B cell (primary cell): ENCODE measurements around the gene ETNPPL. TPM values are rescaled to one million over a fixed set of nuclear protein-coding genes. Genes with fewer than 3 reads are reported as not detected.

Experiments used
- ATAC-seq: fragments of 200-7000 bp; cut with Tn5 transposase; one replicate; pipeline ENCODE4 v1.10.0; 2021; ENCODE audit warnings: low read depth, mild to moderate bottlenecking, moderate number of reproducible peaks, moderate library complexity
- CTCF ChIA-PET: fragments of 350-600 bp; sonication (Branson Sonifier 250); formaldehyde crosslinking; loops from one replicate; lab custom pipeline; 2021; ENCODE audit warnings: antibody characterized with exemption, inconsistent platforms; lab: Charles Lee
- POLR2A ChIA-PET: fragments of 350-600 bp; sonication (Branson Sonifier 250); formaldehyde crosslinking; loops from one replicate; lab custom pipeline; 2021; ENCODE audit warnings: antibody characterized with exemption; lab: Charles Lee
- DNase-seq: peaks from one replicate; pipeline ENCODE4 v3.0.0; 2013
- H2AFZ ChIP-seq: 2 replicates; pipeline ENCODE4 v1.6.1; 2012; ENCODE audit warnings: mild to moderate bottlenecking, low read depth, low read length; ENCODE audit not compliant: insufficient read depth, poor library complexity, severe bottlenecking
- H3K27ac ChIP-seq, 2 donors: 1 replicate in 1 of 2; 2 replicates in 1 of 2; pipeline ENCODE4 v1.5.1; 2012 to 2013; ENCODE audit warnings: low read length in 2 of 2, mild to moderate bottlenecking in 2 of 2, moderate library complexity in 1 of 2
- H3K27me3 ChIP-seq, 4 experiments: fragments of 200-600 bp in 1 of 4; sonication (generic) in 1 of 4; replicated peaks in 1 of 4; 1 replicate in 2 of 4; 2 replicates in 2 of 4; pipeline versions ENCODE4 v1.6.1 to v1.7.0; 2013 to 2016; ENCODE audit warnings: low read length in 3 of 4, mild to moderate bottlenecking in 2 of 4, mixed read lengths in 1 of 4, moderate library complexity in 1 of 4; ENCODE audit not compliant: insufficient read depth in 4 of 4, control insufficient read depth in 3 of 4; ENCODE audit errors: control extremely low read depth in 1 of 4
- H3K36me3 ChIP-seq, 2 experiments: replicated peaks in 1 of 2; 1 replicate in 1 of 2; 2 replicates in 1 of 2; pipeline versions ENCODE4 v1.6.1 to v1.7.1; 2013; ENCODE audit warnings: low read length in 1 of 2; ENCODE audit not compliant: insufficient read depth in 2 of 2, control insufficient read depth in 1 of 2; ENCODE audit errors: control extremely low read depth in 1 of 2, extremely low read depth in 1 of 2
- H3K4me1 ChIP-seq, 2 donors: fragments of 200-600 bp in 1 of 2; sonication (generic) in 1 of 2; 1 replicate in 1 of 2; 2 replicates in 1 of 2; pipeline versions ENCODE4 v1.5.1 to v1.6.1; 2013 to 2017; ENCODE audit warnings: low read length in 2 of 2; ENCODE audit not compliant: control insufficient read depth in 2 of 2, insufficient read depth in 2 of 2
- H3K4me2 ChIP-seq: replicated peaks from 2 replicates; pipeline ENCODE3; 2012; ENCODE audit warnings: mild to moderate bottlenecking, low read depth, low read length; ENCODE audit not compliant: poor library complexity, severe bottlenecking
- H3K4me3 ChIP-seq, 5 experiments: fragments of 200-600 bp in 1 of 5; sonication (generic) in 1 of 5; 1 replicate in 3 of 5; 2 replicates in 2 of 5; pipeline versions ENCODE4 v1.5.1 to v1.7.0; 2011 to 2016; ENCODE audit warnings: low read length in 4 of 5, mild to moderate bottlenecking in 4 of 5, low read depth in 2 of 5, control low read depth in 1 of 5, moderate library complexity in 1 of 5; ENCODE audit not compliant: insufficient read depth in 1 of 5; ENCODE audit errors: control extremely low read depth in 1 of 5, extremely low read depth in 1 of 5
- H3K79me2 ChIP-seq: fragments of 200-600 bp; sonication (generic); one replicate; pipeline ENCODE4 v1.6.0; 2016; ENCODE audit warnings: low read length; ENCODE audit not compliant: control insufficient read depth, insufficient read depth
- H3K9ac ChIP-seq: fragments of 200-600 bp; sonication (generic); 2 replicates; pipeline ENCODE4 v1.6.1; 2017; ENCODE audit warnings: mild to moderate bottlenecking, low read length, moderate library complexity
- H3K9me3 ChIP-seq, 3 donors: one replicate each; pipeline versions ENCODE4 v1.6.1 to v1.7.1; 2013; ENCODE audit warnings: low read length in 2 of 3; ENCODE audit not compliant: control insufficient read depth in 2 of 3, insufficient read depth in 1 of 3; ENCODE audit errors: control extremely low read depth in 1 of 3
- H4K20me1 ChIP-seq: 2 replicates; pipeline ENCODE4 v1.6.0; 2012; ENCODE audit warnings: mild to moderate bottlenecking, low read length; ENCODE audit not compliant: insufficient read depth, control insufficient read depth, poor library complexity, severe bottlenecking
- H3K27ac Mint-ChIP-seq: one replicate; pipeline ENCODE4 v1.8.0; 2021; ENCODE audit warnings: mixed read lengths
- H3K27me3 Mint-ChIP-seq: one replicate; pipeline ENCODE4 v1.8.0; 2021; ENCODE audit warnings: mixed read lengths
- H3K4me1 Mint-ChIP-seq: one replicate; pipeline ENCODE4 v1.8.0; 2021; ENCODE audit warnings: mixed read lengths
- H3K4me3 Mint-ChIP-seq: one replicate; pipeline ENCODE4 v1.8.0; 2021; ENCODE audit warnings: mixed read lengths
- H3K9me3 Mint-ChIP-seq: one replicate; pipeline ENCODE4 v1.8.0; 2022; ENCODE audit warnings: mixed read lengths; ENCODE audit not compliant: insufficient read depth
- EZH2 ChIP-seq: IDR thresholded peaks from 2 replicates; pipeline ENCODE4 v1.6.1; 2012; ENCODE audit warnings: borderline replicate concordance, low read depth, mild to moderate bottlenecking, moderate library complexity, low read length; ENCODE audit not compliant: insufficient read depth, poor library complexity, severe bottlenecking
- WGBS: methylation state at CpG from one replicate; pipeline ENCODE4 v1.1.5; 2013; ENCODE audit warnings: missing lambda C conversion rate; ENCODE audit not compliant: insufficient coverage; 5-methylcytosine and 5-hydroxymethylcytosine counted together
- intact Hi-C: fragments of 100-400 bp; cut with micrococcal nuclease; formaldehyde crosslinking; loops from one replicate; pipeline ENCODE4 v1.10.0; 2022
- polyA minus RNA-seq: library from RNA; depleted of rRNA, polyadenylated mRNA; stranded (reverse); fragments of >200 nt; gene quantifications from 2 replicates; pipeline ENCODE4 v1.2.3, GENCODE V29; 2012
- polyA plus RNA-seq: library from polyadenylated mRNA; depleted of rRNA; stranded (reverse); fragments of >200 nt; gene quantifications from 2 replicates; pipeline ENCODE4 v1.2.3, GENCODE V29; 2012
- total RNA-seq, 2 donors: library from RNA; stranded (reverse); fragments of 120-200 nt in 1 of 2; gene quantifications; 1 replicate in 1 of 2; 2 replicates in 1 of 2; pipeline versions ENCODE4 v1.2.3 to v1.2.4, GENCODE V29; 2013 to 2022
- TF ChIP-seq, protein P1 (sequence below): fragments of 200-600 bp; IDR thresholded peaks from one replicate; pipeline ENCODE4 v1.8.0; 2022; ENCODE audit warnings: antibody characterized with exemption, mild to moderate bottlenecking

The ETNPPL gene
- total RNA-seq (not detected in 2 replicates), polyA plus RNA-seq (not detected in 2 replicates), polyA minus RNA-seq (not detected in 2 replicates)
- not detected for total RNA-seq (2013)

DNA sequence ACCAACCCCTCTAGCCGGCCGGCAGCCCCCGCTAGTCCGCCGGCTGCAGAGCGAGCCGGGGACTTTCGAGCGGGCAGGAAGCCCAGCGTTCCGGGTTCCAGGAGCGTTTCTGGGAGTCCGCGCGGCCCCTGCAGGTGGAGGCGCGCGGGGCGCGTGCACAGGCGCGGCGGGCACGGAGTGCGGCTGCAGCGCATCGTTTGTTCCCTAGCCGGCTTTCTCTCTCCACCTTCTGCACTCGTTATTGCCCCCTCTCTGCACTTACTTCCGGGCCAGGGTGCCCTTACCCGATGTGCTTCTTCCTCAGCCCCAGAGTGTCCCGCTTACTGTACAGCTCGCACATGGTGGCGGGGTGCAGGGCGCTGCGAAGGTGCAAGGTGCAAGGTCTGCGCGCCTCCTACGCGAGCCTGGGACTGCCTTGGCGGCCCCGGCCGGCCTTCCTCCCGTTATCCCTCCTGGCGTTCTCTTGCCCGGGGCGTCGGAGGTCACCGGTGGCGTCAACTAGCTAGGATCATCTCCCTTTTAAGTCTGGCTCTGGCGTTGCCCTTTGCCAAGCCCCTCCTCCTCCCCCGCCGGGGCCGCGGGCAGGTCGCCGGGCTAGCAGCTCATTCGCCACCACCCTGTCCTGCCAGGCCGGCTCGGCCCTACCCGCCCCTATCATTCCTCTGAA, at the start of gene ETNPPL:
Gene ETNPPL (minus strand): TSS at position 495 of the 667 bp plus-strand sequence. CDS start 155 bp downstream, at position 340.
- peaks cover 0 to 5% (median 3%) of the 10 kb centered on the region in 3 donors for H3K9me3 ChIP-seq
- H2AFZ ChIP-seq, result peak within 1 kb of the TSS; percentile 72
- H3K27me3 Mint-ChIP-seq, result peaks cover 42% of the 10 kb centered on the region

DNA sequence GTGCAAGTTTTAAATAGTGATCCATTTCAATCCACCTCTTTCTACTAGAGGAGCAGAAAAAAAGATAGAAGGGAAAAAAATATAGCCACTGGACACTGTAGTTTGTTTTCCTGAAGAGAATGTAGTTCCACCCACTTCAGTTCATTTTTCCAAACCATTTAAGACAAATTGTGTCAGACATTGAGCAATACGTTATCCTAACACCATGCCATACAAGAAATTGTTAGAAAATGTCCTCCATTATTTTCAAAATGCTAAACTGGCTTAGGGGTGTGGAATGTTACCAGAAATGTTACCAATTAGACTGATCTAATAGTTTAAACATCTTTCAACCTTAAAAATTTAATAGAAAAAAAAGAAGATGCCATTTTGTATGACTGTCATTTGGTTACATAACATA, 48.6 kb upstream of the ETNPPL start:
- POLR2A ChIA-PET, result no interaction called here
- no peak overlapping the region for H3K27ac Mint-ChIP-seq
- H3K9me3 Mint-ChIP-seq, result no peaks in the 10 kb centered on the region
- intact Hi-C loops, result no loop called here
- Histone ChIP-seq H2AFZ (no peak overlapping the region), H3K27me3 (peaks cover 0 to 6% (median 1%) of the 10 kb centered on the region in 4 experiments), H3K36me3 (no peaks in the 10 kb centered on the region), H3K9ac (no peak overlapping the region), H3K9me3 (no peaks in the 10 kb centered on the region), H3K4me1 (no peaks in the 10 kb centered on the region), H3K27ac (no peak overlapping the region), H3K4me3 (no peak overlapping the region), H4K20me1 (no peaks in the 10 kb centered on the region), H3K4me2 (no peak overlapping the region), H3K79me2 (no peaks in the 10 kb centered on the region)
- H3K4me1 Mint-ChIP-seq, result no peaks in the 10 kb centered on the region
- TF ChIP-seq, protein P1, sequence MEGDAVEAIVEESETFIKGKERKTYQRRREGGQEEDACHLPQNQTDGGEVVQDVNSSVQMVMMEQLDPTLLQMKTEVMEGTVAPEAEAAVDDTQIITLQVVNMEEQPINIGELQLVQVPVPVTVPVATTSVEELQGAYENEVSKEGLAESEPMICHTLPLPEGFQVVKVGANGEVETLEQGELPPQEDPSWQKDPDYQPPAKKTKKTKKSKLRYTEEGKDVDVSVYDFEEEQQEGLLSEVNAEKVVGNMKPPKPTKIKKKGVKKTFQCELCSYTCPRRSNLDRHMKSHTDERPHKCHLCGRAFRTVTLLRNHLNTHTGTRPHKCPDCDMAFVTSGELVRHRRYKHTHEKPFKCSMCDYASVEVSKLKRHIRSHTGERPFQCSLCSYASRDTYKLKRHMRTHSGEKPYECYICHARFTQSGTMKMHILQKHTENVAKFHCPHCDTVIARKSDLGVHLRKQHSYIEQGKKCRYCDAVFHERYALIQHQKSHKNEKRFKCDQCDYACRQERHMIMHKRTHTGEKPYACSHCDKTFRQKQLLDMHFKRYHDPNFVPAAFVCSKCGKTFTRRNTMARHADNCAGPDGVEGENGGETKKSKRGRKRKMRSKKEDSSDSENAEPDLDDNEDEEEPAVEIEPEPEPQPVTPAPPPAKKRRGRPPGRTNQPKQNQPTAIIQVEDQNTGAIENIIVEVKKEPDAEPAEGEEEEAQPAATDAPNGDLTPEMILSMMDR, result no peak
- TF ChIP-seq EZH2, result no peak
- WGBS, result no CpG with 5 or more reads among the region's 1 CpG
- peaks cover 8% of the 10 kb centered on the region for H3K27me3 Mint-ChIP-seq
- CTCF ChIA-PET, result no interaction called here
- no peak overlapping the region for H3K4me3 Mint-ChIP-seq
- DNase-seq, result no peak
- ATAC-seq, result no peak

More for the DNA sequence above, at the start of gene ETNPPL:
- Mint-ChIP-seq H3K27ac (no peak within 1 kb of the TSS), H3K4me3 (peak within 1 kb of the TSS; percentile 65), H3K4me1 (peaks cover 14% of the 10 kb centered on the region), H3K9me3 (no peaks in the 10 kb centered on the region)
- ChIA-PET CTCF (no interaction called here), POLR2A (no interaction called here)
- no peak for ATAC-seq
- peaks cover 13% of the 10 kb centered on the region in 2 donors for H3K4me1 ChIP-seq
- WGBS, result 5% methylated on average over 61 of the region's 61 CpGs
- H3K36me3 ChIP-seq, result no peaks in the 10 kb centered on the region
- H3K4me3 ChIP-seq, result peak within 1 kb of the TSS in 4 of 5 experiments; percentile 15 to 55 (median 36)
- peaks cover 0 to 36% (median 19%) of the 10 kb centered on the region in 4 experiments for H3K27me3 ChIP-seq
- TF ChIP-seq EZH2, result no peak
- DNase-seq, result peak; percentile 4
- peak within 1 kb of the TSS; percentile 72 for H3K4me2 ChIP-seq
- no peaks in the 10 kb centered on the region for H4K20me1 ChIP-seq
- intact Hi-C loops, result no loop called here
- H3K9ac ChIP-seq, result peak within 1 kb of the TSS; percentile 50
- H3K27ac ChIP-seq, result no peak within 1 kb of the TSS
- no peaks in the 10 kb centered on the region for H3K79me2 ChIP-seq
